ENCODE results near the gene CACNA2D4.

CACNA2D4 gene

GRCh38 chr12:1919284-1919683, 832 bp upstream of the CACNA2D4 start:
- DNase-seq (ENCODE audit: low read depth in 2 of 2), result no peak

GRCh38 chr12:1918884-1919236, 408 bp upstream of the CACNA2D4 start:
- no peak for DNase-seq (ENCODE audit: low read depth in 2 of 2)

GRCh38 chr12:1917172-1918070, 1.0 kb downstream of the CACNA2D4 start:
- DNase-seq (ENCODE audit: low read depth in 2 of 2), result no peak

GRCh38 chr12:1916371-1917171, 1.9 kb downstream of the CACNA2D4 start:
- no peak for DNase-seq (ENCODE audit: low read depth in 2 of 2)

- DNase-seq (ENCODE audit: low read depth in 2 of 2), result no peak
Observed at GRCh38 chr12:1915082-1915968, 3.1 kb downstream of the CACNA2D4 start.

- no peak for DNase-seq (ENCODE audit: low read depth in 2 of 2)
Observed at GRCh38 chr12:1914114-1914911, 4.1 kb downstream of the CACNA2D4 start.

- no peak for DNase-seq (ENCODE audit: low read depth in 2 of 2)
Observed at GRCh38 chr12:1913377-1914113, 4.9 kb downstream of the CACNA2D4 start.

- DNase-seq (ENCODE audit: low read depth in 2 of 2), result no peak
Observed at GRCh38 chr12:1912580-1913376, 5.7 kb downstream of the CACNA2D4 start.

- no peak for DNase-seq (ENCODE audit: low read depth in 2 of 2)
Observed at GRCh38 chr12:1911598-1912575, 6.6 kb downstream of the CACNA2D4 start.

GRCh38 chr12:1910468-1910867, 8.0 kb downstream of the CACNA2D4 start:
- no peak for DNase-seq (ENCODE audit: low read depth in 2 of 2)

GRCh38 chr12:1908758-1909157, 9.7 kb downstream of the CACNA2D4 start:
- no peak for DNase-seq (ENCODE audit: low read depth in 2 of 2)

- no peak for DNase-seq (ENCODE audit: low read depth in 2 of 2)
Observed at GRCh38 chr12:1907652-1908611, 10.5 kb downstream of the CACNA2D4 start.

- DNase-seq (ENCODE audit: low read depth in 2 of 2), result no peak
Observed at GRCh38 chr12:1906579-1906978, 11.9 kb downstream of the CACNA2D4 start.

- no peak for DNase-seq (ENCODE audit: low read depth in 2 of 2)
Observed at GRCh38 chr12:1904875-1905274, 13.6 kb downstream of the CACNA2D4 start.

- DNase-seq (ENCODE audit: low read depth in 2 of 2), result no peak
Observed at GRCh38 chr12:1896964-1897363, 21.5 kb downstream of the CACNA2D4 start.

GRCh38 chr12:1890810-1891209, 27.6 kb downstream of the CACNA2D4 start:
- DNase-seq (ENCODE audit: low read depth in 2 of 2), result no peak

GRCh38 chr12:1890119-1890703, 28.2 kb downstream of the CACNA2D4 start:
- DNase-seq (ENCODE audit: low read depth in 2 of 2), result no peak

Measured in stimulated activated CD4-positive, alpha-beta T cell treated with anti-CD3 and anti-CD28 coated beads, Interleukin-4, amount 100 ng/mL, for 48 hours (primary cell).